Natural killer cell (primary cell): ENCODE measurements around the gene RAB1A. TPM values are rescaled to one million over a fixed set of nuclear protein-coding genes. Genes with fewer than 3 reads are reported as not detected.

ENCODE experiments used
- ATAC-seq, 3 donors: fragments of 150-1000 bp in 2 of 3; fragments of 200-7000 bp in 1 of 3; cut with Tn5 transposase; 1 replicate in 1 of 3; 2 replicates in 2 of 3; pipeline ENCODE4 v1.10.0; 2021; ENCODE audit warnings: mild to moderate bottlenecking in 2 of 3, moderate library complexity in 2 of 3
- DNase-seq, 2 donors: peaks; one replicate each; pipeline versions ENCODE4 v3.0.0 to v3.0.0-alpha.2; 2013 to 2021; ENCODE audit warnings: mixed read lengths in 1 of 2
- H3K27ac ChIP-seq: one replicate; pipeline ENCODE4 v1.5.1; 2013; ENCODE audit warnings: mild to moderate bottlenecking, low read length
- H3K27me3 ChIP-seq: one replicate; pipeline ENCODE4 v1.6.1; 2013; ENCODE audit warnings: low read length; ENCODE audit not compliant: control insufficient read depth, insufficient read depth
- H3K36me3 ChIP-seq: one replicate; pipeline ENCODE4 v1.6.1; 2013; ENCODE audit warnings: low read length; ENCODE audit not compliant: control insufficient read depth, insufficient read depth
- H3K4me1 ChIP-seq: one replicate; pipeline ENCODE4 v1.6.1; 2013; ENCODE audit warnings: low read length; ENCODE audit not compliant: control insufficient read depth, insufficient read depth
- H3K4me3 ChIP-seq: one replicate; pipeline ENCODE4 v1.5.1; 2013; ENCODE audit warnings: low read length
- H3K9me3 ChIP-seq: one replicate; pipeline ENCODE4 v1.6.1; 2013; ENCODE audit warnings: low read length; ENCODE audit not compliant: control insufficient read depth, insufficient read depth
- H3K27ac Mint-ChIP-seq, 2 donors: one replicate each; pipeline ENCODE4 v1.8.0; 2022; ENCODE audit warnings: mild to moderate bottlenecking in 2 of 2, mixed read lengths in 2 of 2, moderate library complexity in 1 of 2
- H3K27me3 Mint-ChIP-seq, 2 donors: one replicate each; pipeline ENCODE4 v1.8.0; 2022; ENCODE audit warnings: low read depth in 2 of 2, mixed read lengths in 2 of 2
- H3K36me3 Mint-ChIP-seq: one replicate; pipeline ENCODE4 v1.8.0; 2022; ENCODE audit warnings: mixed read lengths
- H3K4me1 Mint-ChIP-seq, 2 donors: one replicate each; pipeline ENCODE4 v1.8.0; 2022; ENCODE audit warnings: mixed read lengths in 2 of 2
- H3K4me3 Mint-ChIP-seq: one replicate; pipeline ENCODE4 v1.8.0; 2022; ENCODE audit warnings: mild to moderate bottlenecking, moderate library complexity, mixed read lengths
- H3K9me3 Mint-ChIP-seq, 2 donors: one replicate each; pipeline ENCODE4 v1.8.0; 2022; ENCODE audit warnings: mixed read lengths in 2 of 2
- WGBS: methylation state at CpG from one replicate; pipeline ENCODE4 v1.1.7; 2013; ENCODE audit warnings: missing lambda C conversion rate; ENCODE audit not compliant: insufficient coverage; 5-methylcytosine and 5-hydroxymethylcytosine counted together
- intact Hi-C: fragments of 100-400 bp; cut with micrococcal nuclease; formaldehyde crosslinking; loops from one replicate; pipeline ENCODE4 v1.14.2; 2022
- total RNA-seq, 4 donors: library from RNA; stranded (reverse); fragments of 120-200 nt in 1 of 4; gene quantifications; one replicate each; pipeline versions ENCODE4 v1.2.3 to v1.2.4, GENCODE V29; 2013 to 2022
- TF ChIP-seq, protein P1 (sequence below): fragments of 200-600 bp; IDR thresholded peaks from one replicate; pipeline ENCODE4 v1.8.0; 2022; ENCODE audit warnings: antibody characterized with exemption

RAB1A gene
- total RNA-seq, 3 donors from 2014 or later (not counting 1 experiment from before 2014, with no cell fraction given): 83.5 to 101 (median 93.6) TPM

DNA sequence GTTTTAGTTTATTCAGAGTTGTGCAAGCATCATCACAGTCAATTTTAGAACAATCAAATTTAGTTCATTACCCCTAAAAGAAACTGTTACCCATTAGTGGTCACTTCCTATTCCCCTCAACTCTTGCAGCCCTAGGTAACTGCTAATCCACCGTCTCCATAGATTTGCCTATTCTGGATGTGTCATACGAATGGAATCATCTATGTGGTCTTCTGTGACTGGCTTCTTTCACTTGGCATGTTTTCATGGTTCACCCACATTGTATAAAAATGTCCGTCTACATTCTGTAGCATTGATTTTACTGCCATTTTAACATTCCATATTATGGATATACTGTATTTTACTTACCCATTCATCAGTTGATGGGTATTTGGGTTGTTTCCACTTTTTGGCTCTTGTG, 79.0 kb downstream of the RAB1A start:
- Histone ChIP-seq H3K36me3 (no peaks in the 10 kb centered on the region), H3K27ac (no peak overlapping the region), H3K27me3 (no peaks in the 10 kb centered on the region), H3K4me3 (no peak overlapping the region), H3K9me3 (no peaks in the 10 kb centered on the region), H3K4me1 (peaks cover 25% of the 10 kb centered on the region)
- intact Hi-C loops: loop anchor here (10.0 kb wide), 1 partner anchor 406 kb away; no protein-coding TSS in a partner anchor
- Mint-ChIP-seq H3K4me1 (peaks cover 17 to 26% of the 10 kb centered on the region in 2 donors), H3K4me3 (no peak overlapping the region), H3K36me3 (no peaks in the 10 kb centered on the region), H3K27ac (no peak overlapping the region), H3K9me3 (no peaks in the 10 kb centered on the region), H3K27me3 (no peaks in the 10 kb centered on the region)
- WGBS: 100% methylated on average over 2 of the region's 3 CpGs
- DNase-seq (no peak), ATAC-seq (no peak)
- TF ChIP-seq, protein P1, sequence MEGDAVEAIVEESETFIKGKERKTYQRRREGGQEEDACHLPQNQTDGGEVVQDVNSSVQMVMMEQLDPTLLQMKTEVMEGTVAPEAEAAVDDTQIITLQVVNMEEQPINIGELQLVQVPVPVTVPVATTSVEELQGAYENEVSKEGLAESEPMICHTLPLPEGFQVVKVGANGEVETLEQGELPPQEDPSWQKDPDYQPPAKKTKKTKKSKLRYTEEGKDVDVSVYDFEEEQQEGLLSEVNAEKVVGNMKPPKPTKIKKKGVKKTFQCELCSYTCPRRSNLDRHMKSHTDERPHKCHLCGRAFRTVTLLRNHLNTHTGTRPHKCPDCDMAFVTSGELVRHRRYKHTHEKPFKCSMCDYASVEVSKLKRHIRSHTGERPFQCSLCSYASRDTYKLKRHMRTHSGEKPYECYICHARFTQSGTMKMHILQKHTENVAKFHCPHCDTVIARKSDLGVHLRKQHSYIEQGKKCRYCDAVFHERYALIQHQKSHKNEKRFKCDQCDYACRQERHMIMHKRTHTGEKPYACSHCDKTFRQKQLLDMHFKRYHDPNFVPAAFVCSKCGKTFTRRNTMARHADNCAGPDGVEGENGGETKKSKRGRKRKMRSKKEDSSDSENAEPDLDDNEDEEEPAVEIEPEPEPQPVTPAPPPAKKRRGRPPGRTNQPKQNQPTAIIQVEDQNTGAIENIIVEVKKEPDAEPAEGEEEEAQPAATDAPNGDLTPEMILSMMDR: no peak

DNA sequence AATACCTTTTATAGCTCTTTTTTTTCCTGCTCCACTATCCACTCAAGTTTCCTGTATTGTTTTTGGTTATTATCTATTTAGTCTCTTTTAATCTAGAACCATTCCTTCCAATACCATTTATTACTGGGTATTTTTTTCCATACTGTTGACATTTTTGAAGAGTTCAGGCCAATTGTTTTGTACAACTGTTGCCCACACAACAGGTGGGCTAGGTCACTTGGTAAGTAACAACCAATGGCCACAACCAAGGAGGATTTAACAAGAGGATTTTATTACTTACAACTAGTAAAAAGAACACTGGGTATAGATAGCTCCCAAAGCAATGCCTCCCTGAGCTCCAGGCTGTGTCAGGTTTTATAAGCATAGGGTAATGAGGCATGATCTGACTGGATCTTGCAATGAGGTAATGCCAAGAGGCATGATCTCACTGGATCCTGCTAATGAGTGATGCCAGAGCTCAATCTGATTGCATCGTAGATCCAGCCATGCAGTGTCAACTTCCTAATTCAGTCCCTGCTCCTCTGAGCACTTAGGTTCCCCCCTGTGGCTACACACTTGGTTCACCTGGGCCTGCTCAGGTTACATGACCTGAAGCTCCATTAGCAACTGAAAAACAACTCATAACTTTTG, 80.8 kb downstream of the RAB1A start:
- Mint-ChIP-seq H3K4me1 (peaks cover 11 to 12% of the 10 kb centered on the region in 2 donors), H3K27ac (no peak overlapping the region), H3K27me3 (no peaks in the 10 kb centered on the region), H3K4me3 (no peak overlapping the region), H3K9me3 (peaks cover 3% of the 10 kb centered on the region in 2 donors), H3K36me3 (no peaks in the 10 kb centered on the region)
- WGBS: 100% methylated on average over 1 of the region's 1 CpG
- H3K36me3 ChIP-seq: no peaks in the 10 kb centered on the region
- H3K4me1 ChIP-seq: peaks cover 10% of the 10 kb centered on the region
- DNase-seq (no peak), ATAC-seq (no peak)
- TF ChIP-seq, protein P1: no peak
- H3K27ac ChIP-seq: no peak overlapping the region
- intact Hi-C loops: loop anchor here (10.0 kb wide), 1 partner anchor 524 kb away; the partner anchor contains the start of gene AFTPH
- no peak overlapping the region for H3K4me3 ChIP-seq
- peaks cover 4% of the 10 kb centered on the region for H3K9me3 ChIP-seq
- no peaks in the 10 kb centered on the region for H3K27me3 ChIP-seq

DNA sequence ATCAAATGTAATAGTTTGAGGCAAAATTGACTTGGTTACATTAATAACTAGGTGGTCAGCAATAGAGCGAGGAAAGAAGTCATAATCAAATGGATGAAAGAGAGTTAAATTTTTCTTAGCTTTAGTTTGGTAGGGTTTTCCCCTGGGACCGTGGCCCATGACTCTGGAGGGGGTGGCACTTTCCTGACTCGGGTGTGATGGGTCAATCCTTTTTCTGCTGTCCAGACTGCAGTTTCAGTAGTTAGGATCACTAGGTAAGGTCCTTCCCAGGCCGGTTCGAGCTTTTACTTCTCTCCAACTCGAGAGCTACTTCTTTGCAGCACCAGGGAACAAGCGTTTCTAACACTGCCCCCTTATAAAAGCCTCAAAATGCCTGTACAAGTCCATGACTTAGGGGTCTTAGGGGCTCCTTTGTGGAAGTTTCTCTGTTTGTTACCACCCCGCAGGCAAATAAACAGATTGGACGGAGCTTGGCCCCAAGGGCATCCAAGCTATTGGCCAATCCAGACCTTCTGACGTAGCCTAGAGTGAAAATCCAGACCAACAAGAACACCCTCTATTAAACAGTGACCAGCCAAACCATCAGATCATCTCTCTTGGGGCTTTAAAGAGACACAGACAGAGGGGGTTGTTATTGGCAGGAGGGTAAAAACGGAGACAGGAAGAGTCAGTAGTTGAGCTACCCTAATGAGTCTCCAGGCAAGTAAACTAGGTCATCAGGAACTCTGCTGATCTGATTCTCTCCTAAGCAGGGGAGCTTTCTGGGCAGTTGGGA, 83.1 kb downstream of the RAB1A start:
- DNase-seq (no peak), ATAC-seq (no peak)
- H3K27ac Mint-ChIP-seq: no peak overlapping the region
- H3K4me3 Mint-ChIP-seq: no peak overlapping the region
- peaks cover 0 to 5% of the 10 kb centered on the region in 2 donors for H3K4me1 Mint-ChIP-seq
- intact Hi-C loops: loop anchor here (10.0 kb wide), 1 partner anchor 522 kb away; the partner anchor contains the start of gene AFTPH
- TF ChIP-seq, protein P1: no peak
- H3K4me1 ChIP-seq: no peaks in the 10 kb centered on the region
- H3K27me3 Mint-ChIP-seq: no peaks in the 10 kb centered on the region
- no peaks in the 10 kb centered on the region for H3K36me3 ChIP-seq
- no peaks in the 10 kb centered on the region for H3K27me3 ChIP-seq
- WGBS: 86% methylated on average over 11 of the region's 11 CpGs
- H3K27ac ChIP-seq: no peak overlapping the region
- H3K4me3 ChIP-seq: no peak overlapping the region
- H3K9me3 ChIP-seq: peaks cover 10% of the 10 kb centered on the region
- peaks cover 3 to 5% of the 10 kb centered on the region in 2 donors for H3K9me3 Mint-ChIP-seq
- H3K36me3 Mint-ChIP-seq: no peaks in the 10 kb centered on the region
